Stimulated activated naive CD4-positive, alpha-beta T cell (primary cell): ENCODE measurements around the gene PGAP6.

Experiments
- DNase-seq, 6 experiments: peaks; one replicate each; lab custom pipeline; 2025; lab: John Stamatoyannopoulos, UW

Gene PGAP6

GRCh38 chr16:330741-331140 lies 51.0 kb downstream of the PGAP6 start:
- no peak for DNase-seq

GRCh38 chr16:325375-326145 lies 56.2 kb downstream of the PGAP6 start:
- DNase-seq, result no peak

GRCh38 chr16:324451-325334 lies 57.1 kb downstream of the PGAP6 start:
- DNase-seq, result peak; percentile 73 to 93 (median 84)

GRCh38 chr16:324201-324450 lies 57.7 kb downstream of the PGAP6 start:
- no peak for DNase-seq

- no peak for DNase-seq
Measured at GRCh38 chr16:322476-323143, 59.2 kb downstream of the PGAP6 start.

- DNase-seq, result no peak
Measured at GRCh38 chr16:321532-321931, 60.2 kb downstream of the PGAP6 start.
